ENCODE measurements around the gene INCENP.
A peak's percentile ranks its signal among the peaks of the same experiment; 100 is the strongest.
"Not testable (repeated sequence)": the region's sequence is repeated elsewhere in the genome, so short reads cannot be mapped to it uniquely, and the experiment has no call there.

INCENP gene

DNA sequence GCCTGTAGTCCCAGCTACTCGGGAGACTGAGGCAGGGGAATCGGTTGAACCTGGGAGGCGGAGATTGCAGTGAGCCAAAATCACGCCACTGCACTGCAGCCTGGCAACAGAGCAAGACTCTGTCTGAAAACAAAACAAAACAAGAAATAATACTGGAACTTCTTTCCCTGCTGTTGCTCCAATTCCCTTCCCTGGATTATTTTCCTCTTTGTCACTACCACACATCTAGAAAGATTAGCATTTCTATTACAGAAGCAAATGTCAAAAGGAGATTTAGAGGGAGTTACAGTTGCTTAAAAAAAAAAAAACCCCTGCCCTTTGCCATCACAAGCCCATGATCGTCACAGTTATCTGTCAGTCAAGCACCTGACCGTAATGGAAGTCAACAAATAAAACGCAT lies 48.5 kb downstream of the INCENP start:
- peak; percentile 83 for DNase-seq

DNA sequence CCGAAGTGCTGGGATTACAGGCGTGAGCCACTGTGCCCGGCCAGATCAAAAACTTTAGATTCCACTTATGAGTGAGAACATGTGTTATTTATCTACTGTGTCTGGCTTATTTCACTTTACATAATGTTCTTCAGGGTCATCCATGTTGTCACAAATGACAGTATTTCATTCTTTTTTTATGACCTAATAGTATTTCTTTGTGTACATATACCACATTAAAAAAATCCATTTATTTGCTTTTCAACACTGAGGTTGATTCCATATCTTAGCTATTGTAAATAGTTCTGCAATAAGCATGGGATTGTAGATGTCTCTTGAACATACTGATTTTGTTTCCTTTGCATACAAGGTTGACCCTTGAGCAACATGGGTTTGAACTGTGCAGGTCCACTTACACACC lies 53.0 kb downstream of the INCENP start:
- DNase-seq, result no peak

DNA sequence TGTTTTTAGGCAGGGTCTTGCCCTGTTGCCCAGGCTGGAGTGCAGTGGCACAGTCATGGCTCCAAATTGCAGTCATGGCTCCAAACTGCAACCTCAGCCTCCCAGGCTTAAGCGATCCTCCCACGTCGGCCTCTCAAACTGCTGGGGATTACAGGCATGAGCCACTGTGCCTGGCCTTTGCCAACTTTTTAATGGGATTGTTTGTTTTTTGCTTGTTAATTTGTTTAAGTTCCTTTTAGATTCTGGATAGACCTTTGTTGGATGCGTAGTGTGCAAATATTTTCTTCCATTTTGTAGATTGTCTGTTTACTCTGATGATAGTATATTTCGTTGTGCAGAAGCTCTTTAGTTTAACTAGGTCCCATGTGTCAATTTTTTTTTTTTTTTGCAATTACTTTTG lies 56.2 kb downstream of the INCENP start:
- DNase-seq, result no peak

DNA sequence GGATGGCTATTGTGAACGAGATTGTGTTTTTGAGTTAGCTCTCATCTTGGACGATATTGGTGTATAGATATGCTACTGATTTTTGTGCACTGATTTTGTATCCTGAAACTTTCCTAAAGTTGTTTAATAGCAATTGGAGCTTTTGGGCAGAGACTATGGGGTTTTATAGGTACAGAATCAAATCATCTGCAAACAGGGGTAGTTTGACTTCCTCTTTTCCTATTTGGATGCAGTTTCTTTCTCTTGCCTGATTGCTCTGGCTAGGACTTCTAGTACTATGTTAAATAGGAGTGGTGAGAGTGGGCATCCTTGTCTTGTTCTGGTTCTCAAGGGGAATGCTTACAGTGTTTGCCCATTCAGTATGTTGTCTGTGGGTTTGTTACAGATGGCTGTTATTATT lies 57.3 kb downstream of the INCENP start:
- no peak for DNase-seq

DNA sequence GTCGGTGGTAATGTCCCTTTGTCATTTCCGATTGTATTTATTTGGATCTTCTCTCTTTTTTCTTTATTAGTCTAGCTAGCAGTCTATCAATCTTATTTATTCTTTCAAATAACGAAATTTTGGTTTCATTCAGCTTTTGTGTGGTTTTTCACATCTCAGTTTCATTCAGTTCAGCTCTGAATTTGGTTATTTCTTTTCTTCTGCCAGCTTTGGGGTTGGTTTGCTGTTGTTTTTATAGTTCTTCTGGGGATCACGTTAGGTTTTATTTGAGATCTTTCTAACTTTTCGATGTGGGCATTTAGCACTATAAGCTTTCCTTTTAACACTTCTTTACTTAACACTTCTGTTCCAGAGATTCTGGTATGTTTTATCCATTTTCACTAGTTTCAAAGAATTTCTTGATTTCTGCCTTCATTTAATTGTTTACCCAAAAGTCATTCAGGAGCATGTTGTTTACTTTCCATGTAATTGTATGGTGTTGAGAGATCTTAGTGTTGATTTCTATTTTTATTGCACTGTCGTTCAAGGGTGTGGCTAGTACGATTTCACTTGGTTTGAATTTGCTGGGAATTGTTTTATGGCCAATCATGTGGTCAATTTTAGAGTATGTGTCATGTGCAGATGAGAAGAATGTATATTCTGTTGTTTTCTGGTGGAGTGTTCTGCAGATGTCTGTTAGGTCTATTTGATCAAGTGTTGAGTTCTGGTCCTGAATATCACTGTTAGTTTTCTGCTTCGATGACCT lies 58.5 kb downstream of the INCENP start:
- no peak for DNase-seq

DNA sequence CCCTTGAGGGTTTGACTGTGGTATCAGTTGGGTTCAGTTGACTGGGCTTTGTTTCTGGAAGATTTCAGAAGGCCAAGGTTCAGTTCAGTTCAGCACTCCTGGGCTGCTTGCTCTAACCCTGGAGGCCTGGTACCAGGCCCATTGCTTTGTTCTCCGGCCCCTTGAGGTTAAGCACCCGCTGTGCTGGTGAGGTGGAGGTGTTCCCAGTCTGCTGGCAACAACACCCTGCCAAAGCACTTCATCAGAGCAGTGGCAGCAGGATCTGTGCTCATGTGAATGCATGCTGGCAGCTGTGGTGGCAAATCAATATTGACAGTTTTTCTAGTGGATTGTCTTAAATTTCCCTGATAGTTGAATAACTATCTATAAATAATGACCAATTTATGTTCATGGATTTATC lies 62.4 kb downstream of the INCENP start:
- DNase-seq, result peak; percentile 69

DNA sequence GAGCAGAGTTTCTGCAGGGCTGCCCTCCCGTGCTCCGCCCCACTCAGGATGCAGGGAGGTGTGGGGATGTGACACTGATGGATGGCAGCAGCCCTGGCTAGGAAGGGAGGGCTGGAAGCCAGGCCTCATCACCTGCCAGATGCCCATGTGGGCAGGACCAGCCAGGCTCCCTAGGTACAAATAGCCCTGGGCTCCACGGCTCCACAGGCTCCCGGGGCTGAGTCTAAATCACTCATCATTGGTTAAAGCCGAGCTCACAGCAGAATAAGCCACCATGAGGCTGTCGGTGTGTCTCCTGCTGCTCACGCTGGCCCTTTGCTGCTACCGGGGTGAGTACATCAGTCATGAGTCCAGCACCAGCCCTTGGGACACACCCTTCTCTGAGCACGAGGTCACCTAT lies 66.2 kb downstream of the INCENP start, which contains the start of gene SCGB1D1:
TSS of gene SCGB1D1 (plus strand) at position 206 of the 400 bp plus-strand sequence. CDS start at position 275, 69 bp downstream.
- no peak for DNase-seq

DNA sequence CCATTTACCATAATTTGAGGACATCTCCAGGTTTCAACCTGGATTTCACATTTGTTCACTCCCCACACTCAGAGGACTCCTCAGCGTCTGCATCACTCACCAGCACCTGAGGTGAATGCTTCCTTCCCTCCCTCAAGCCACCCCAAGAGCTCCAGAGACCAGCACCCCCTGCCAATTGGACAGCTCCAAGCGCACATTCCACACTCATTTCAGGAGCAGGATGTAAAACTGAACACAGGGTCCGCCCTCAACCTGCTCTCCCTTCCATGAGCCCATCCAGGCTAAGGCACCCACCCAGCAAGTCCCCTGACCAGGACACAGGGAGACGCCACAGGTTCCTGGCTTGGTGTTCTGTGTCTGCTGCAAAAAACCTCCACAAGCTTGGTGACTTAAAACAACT lies 70.1 kb downstream of the INCENP start:
- DNase-seq, result no peak

DNA sequence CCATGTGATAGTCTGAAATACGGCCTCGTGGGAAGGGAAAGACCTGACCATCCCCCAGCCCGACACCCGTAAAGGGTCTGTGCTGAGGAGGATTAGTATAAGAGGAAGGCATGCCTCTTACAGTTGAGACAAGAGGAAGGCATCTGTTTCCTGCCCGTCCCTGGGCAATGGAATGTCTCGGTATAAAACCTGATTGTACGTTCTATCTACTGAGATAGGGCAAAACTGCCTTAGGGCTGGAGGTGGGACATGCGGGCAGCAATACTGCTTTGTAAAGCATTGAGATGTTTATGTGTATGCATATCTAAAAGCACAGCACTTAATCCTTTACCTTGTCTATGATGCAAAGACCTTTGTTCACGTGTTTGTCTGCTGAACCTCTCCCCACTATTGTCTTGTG lies 71.2 kb downstream of the INCENP start:
- not testable (repeated sequence) for DNase-seq

DNA sequence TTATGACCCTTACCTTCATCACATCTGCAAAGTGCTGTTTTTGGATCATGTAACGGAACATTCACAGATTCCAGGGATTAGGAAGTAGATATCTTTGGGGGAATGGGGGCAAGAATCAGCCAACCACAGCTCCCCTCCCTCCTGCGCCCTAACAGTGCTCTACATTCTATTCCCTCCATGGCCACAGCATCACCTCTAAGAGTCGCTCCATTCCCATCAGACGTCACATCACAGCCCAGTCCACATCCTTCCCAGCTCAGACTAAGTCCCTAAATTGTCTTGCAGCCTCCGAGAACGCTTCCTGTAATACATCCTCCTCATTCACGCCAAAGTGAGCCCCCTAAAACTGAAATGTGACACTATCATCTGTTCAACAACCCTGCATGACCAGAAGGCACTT lies 72.1 kb downstream of the INCENP start:
- DNase-seq, result no peak

DNA sequence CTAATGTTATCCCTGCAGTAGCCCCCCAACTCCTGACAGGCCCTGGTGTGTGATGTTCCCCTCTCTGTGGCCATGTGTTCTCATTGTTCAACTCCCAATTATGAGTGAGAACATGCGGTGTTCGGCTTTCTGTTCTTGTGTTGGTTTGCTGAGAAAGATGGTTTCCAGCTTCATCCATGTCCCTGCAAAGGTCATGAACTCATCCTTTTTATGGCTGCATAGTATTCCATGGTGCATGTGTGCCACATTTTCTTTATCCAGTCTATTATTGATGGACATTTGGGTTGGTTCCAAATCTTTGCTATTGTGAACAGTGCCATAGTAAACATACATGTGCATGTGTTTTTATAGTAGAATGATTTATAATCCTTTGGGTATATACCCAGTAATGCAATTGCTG lies 73.6 kb downstream of the INCENP start:
- not testable (repeated sequence) for DNase-seq

DNA sequence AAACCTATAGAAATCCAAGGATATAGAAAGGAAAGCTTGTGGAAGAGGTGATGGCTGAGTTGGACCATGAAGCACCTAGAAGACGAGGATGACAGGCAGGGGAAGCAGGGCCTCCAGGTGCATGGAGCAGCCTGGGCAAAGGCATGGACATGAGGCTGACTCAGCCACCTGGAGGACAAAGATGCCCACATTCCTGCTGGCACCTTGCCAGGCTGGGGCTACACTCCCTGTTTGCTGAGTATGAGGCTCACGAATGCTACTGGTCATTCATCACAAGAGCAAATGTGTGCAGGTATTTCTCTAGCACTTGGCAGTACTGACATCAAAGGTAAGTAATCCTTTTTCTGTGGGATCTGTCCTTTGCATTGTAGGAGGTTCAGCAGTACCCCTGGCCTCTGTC lies 77.6 kb downstream of the INCENP start:
- peak; percentile 88 for DNase-seq
